AML-193 (cell line): ENCODE results near the gene MYOM1.
A peak's percentile ranks its signal among the peaks of the same experiment; 100 is the strongest.

ENCODE experiments used
- DNase-seq, 2 experiments: peaks; one replicate each; lab custom pipeline; 2025; lab: John Stamatoyannopoulos, UW

MYOM1 gene

DNA sequence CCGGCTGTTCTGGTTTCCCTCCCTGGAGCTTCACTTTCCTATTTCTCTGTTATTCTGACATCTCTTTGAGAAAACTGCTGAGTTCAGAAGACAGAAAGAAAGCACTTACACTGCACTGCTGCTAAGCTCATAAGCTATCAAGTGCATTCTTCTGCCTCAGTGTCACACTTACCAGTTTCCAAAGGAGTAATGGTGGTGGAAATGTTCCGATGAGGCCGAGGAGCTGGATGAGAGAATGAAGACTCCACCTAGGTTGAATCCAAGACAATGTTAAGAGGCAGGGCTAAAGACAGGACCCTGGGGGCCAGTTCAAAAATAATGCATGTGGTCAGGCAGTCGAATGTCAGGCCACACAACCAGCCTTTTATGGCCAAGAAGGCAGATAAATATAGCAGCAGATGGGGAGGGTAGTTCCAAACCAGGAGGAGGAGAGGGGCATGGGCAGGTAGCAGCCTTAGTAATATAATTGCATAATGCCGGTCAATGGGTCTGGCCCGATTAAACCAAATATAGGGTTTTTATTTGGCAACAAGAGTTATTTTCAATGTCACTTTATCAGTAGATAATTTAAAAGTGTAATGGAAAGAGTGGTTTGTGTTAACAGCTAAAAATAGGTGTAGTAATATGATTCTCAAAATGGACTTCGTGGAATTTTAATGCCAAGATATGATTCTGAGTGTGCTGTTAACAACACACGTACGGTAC, at the start of gene MYOM1:
Gene MYOM1, minus strand, starts transcription at position 338 of the 705 bp plus-strand sequence. CDS start 4,745 bp downstream, outside the sequence.
- no peak for DNase-seq

DNA sequence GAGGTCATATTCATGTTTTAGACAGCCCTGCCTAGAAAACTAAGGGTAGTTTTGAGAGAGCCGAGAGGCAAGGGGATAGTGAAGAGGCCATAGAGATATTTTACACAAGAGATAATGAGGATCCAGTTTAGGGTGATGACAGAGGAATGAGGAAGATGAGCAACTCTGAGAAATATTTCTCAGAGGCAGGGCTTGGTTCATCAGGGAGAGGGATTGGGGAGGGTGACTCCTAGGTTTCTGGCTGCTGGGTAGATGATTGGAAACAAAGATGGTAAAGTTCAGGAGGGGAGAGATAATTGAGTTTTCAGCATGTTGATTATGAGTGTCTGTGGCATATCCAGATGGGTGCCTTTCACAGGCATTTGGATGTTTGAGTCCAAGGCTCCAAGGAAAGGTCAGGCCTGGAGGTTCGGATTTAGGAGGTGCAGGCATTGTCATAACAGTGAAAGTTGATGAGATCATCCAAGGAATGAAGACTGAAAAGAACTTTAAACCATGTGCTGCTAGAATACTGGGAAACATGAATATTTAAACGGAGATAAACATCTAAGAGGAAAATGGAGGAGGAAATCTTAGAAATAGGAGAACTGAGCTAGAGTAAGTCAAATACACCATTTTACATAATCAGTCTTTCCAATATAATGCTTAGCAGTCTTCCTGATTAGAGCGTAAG, 49.6 kb upstream of the MYOM1 start:
- DNase-seq = peak in 1 of 2 experiments; percentile 14

DNA sequence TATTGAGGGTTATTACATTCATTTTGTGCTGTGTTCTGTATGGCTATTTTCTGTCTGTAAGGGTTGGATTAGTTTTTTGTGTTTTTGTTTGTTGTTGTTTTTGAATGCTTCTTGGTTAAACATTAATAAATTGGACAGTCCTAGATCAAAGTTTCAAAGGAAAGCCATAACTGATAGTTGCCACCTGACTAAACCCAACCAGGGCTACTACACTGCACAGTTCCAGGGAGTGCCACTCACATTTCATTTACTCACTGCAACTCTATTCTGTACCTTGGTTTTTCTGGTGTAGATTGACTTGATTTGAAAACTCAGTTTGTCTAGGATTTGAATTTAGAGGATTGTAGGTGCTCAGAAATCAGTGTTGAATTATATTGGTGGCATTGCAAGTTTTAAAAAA, 48.5 kb upstream of the MYOM1 start:
- DNase-seq = no peak

DNA sequence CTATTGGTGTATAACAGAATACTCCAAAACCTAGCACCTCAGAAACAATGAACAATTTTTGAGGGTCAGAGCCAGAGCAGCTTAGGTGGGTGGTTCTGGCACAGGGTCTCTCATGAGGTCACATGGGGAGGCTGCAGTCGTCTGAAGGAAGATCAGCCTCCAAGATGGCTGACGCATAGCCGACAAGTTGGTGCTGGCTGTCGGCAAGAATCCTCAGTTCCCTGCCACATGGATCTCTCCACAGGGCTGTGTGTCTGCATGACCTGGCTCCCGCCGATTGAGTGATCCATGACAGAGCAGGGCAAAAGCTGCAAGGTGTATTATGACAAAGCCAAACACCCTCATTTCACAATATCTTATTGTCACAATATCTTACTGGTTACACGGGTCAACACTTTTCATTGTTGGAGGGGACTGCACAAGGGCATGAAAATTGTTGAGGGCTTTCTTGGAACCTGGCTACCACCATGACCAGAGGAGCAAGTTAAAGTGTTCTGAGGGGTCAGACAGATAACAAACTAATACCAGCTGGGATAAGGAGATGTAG, 46.4 kb upstream of the MYOM1 start:
- DNase-seq = no peak

DNA sequence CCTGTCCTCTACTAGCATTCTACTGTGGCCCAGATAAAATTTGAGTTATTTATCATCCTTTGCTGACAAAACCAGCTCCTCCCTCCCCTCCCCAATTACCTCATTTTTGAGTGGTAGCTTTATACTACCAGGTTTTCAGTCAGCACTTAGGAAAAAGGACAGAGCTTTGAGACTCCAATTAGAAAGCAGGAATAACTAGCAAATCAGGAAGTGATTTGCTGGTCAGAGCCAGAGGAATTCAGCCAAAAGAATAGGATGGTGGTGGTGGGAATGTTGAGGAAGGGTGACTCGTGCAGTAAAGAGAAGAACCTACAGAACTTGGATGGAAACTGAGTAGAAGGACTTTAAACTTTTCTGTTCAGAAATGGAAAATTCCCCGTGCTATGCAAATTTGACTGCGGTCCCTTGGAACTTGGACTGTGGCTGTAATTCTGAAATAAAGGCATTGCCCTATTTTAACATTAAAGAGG, 45.8 kb upstream of the MYOM1 start:
- no peak for DNase-seq

DNA sequence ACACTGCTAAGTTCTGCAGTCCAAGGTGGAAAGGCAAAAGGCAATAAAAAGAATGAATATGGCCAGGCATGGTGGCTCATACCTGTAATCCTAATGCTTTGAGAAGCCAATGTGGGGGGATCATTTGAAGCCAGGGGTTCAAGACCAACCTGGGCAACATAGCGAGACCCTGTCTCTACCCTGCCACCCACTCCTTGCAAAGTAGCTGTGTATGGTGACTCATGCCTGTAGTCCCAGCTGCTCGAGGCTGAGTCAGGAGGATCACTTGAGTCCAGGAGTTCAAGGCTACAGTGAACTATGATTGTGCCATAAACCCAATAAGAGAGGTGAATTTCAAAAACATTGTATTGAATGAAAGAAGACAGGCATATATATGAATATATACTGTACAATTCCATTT, 44.6 kb upstream of the MYOM1 start:
- DNase-seq = no peak

DNA sequence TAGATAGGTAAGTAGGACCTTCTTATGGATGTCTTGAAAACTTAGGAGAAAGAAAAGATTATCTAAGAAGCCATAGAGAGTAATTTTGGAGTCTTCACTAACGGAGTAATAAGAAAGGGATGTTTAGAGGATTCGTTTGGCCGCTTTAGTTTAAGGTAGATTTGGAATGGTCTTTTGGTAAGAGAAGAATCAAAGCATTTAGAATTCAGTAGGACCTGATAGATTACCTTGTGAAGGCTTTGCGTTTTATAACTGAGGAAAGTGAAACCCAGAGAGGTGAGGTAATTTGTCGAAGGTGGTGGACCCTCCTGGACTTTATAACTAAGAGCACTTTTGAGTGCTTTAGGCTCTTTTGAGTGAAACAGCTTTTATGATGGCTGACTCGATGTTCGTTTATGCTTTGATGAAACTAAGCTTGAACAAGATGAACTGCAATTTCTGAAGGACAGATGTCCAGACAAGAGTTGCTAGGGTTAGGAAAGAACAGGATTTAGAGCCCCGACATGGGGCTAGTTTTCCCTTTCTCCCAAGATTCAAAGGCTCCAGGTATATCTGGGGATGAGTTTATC, 43.4 kb upstream of the MYOM1 start:
- DNase-seq = no peak

DNA sequence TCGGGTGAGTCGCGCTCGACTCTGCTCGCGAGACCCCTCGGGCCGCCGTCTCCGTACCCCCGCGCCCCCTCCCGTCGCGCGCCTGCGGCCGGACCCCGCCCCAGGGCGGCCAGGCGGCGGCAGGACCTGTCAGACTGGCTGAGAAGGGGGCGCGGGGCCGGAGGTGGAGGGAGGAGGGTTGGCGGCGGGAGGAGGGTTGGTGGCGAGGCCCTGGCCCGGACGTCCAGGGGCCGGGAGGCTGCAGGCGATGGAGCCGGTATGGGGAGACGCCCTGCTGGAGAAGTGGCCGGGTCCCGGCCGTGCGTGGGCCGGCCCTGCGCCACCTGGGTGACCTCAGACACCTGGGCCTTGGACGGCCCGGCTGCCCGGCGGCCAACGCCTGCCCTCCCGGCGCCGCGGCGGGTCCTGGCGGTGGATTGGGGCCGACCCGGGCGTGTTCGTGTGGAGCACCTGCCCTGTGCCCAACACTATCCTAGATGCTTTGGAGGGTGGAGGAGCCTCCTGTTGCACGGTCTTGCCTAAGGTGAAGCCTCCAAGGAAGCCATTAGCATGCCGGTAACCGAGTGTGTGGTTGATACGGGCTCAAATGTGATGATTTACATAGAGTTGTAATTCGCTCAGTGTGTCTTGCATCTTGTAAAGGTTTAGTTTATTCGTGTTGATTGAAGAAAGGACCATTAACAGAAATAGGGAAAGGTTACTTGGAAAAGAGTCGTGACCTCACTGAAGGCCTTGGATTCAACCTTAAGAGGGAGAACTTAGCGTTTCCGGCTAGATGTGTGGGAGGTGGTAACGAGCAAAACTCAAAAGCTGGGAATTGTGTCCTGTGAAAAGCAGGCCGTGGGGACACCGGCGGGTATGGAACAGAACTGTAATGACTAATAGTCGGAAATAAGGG, 42.7 kb upstream of the MYOM1 start:
- DNase-seq = no peak

DNA sequence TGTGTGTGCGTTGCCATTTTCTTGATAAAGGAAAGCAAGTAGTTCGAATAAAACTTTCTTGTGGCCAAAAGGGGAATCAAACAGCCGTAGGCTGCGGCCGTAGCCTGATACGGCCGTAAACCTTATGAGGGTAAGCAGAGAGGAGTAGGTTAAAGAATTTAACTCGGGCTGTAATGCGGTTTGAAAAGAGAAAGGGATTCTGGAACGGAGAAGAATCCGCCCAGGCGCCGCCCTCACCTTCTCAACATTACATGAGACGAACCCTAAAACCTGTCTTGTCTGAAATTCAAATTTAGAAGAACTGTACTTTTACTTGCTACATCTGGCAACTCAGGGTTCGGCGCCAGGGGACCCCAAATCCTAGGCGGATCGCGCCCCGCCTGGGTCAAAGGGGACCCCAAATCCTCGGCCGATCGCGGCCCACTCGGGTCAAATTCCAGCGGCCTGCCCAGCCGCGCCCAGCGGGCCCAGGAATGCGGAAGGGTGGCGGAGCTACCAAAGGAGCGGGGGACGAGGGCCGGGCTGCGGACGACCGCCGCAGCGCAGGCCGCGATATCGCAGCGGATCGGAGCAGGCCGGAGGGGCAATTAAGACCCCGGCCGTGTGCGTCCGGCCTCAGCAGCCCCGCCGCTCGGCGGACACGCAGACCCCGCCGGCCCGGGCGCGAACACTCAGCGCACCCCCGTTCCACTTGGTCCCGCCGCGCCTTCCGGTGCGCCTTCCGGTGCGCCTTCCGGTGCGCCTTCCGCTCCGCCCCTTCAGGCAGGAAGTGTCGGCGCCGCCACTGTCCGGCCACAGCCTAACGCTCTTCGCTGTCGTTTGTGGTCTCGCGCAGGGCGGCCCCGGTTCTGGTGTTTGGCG, 41.8 kb upstream of the MYOM1 start, which contains the start of gene MYL12B:
Gene MYL12B, plus strand, starts transcription at position 761 of the 861 bp plus-strand sequence. CDS start 10,766 bp downstream, outside the sequence.
- DNase-seq = peak; percentile 64

DNA sequence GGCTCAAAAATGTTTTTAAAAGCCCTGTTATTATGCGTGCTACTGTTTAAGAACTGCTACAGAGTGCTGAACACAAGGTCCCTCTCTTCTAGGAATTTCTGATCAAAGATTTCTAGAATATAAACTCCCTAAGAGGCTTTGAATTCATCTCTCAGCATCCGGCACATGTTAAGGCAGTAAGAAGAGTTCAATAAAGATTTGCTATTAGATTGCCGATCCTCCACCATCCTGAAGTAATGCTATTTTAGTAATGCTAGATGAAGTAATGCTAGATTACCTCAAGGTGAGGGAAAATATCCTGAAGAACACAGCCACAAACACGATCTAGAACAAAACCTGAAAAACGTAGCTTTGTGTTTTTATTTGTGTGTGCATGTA, 41.2 kb upstream of the MYOM1 start:
- DNase-seq = no peak

DNA sequence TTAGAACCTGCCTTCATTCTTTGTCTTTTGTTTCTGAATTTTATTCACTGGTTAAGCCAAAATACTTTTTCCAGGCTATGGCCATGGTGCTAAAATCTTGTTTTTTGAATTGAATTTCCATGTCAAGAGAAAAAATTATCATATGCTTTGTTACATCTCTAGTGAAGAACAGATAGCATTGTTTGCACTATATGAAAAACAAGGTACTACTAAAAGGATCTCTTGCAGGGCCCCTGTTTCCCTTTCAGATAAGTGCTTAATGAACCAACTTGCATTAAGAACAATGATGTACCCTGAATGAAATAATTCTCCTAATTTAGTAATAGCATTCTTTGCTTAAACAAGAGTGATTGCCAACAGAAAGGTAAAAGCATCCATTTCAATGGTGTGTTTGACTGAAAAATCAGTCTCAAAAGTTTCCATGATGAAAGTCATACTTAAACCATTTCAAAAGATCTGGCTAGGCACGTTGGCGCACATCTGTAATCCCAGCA, 37.9 kb upstream of the MYOM1 start:
- no peak for DNase-seq

DNA sequence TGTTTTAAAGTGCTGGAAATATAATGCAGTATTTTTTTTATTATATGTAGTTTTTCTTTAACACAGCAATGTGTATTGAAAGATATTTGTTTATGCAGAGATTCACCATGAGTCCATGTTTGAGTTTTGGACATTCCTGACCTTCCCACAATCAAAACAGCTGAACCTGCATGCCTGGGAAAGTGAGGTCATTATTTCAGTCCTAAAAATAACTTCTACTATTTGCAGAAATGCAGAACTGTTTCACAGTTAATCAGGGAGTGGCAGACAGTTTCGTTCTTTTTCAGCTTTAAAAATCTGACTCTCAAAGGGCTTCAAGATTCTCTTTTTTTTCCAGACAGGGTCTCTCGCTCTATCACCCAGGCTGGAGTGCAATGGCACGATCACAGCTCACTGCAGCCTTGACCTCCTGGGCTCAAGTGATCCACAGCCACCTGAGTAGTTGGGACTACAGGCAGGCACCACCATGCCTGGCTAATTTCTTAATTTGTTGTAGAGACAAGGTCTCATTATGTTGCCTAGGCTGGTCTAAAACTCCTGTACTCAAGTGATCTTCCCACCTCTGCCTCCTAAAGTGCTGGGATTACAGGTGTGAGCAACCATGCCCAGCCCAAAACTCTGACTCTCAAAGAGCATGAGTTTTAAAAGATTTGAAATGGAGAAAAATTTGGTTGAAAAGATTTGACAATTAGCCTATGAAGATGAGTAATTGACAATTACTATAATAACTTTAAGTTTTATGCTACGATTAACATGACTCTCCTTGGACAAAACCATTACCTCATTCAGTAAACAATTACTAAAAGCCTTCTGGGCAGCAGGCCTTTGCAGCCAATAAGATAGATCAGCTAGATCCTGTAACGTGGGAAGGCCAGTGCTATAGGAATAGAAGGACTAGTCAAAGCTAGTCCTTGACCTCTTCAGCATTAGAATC, 37.2 kb upstream of the MYOM1 start:
- DNase-seq = no peak

DNA sequence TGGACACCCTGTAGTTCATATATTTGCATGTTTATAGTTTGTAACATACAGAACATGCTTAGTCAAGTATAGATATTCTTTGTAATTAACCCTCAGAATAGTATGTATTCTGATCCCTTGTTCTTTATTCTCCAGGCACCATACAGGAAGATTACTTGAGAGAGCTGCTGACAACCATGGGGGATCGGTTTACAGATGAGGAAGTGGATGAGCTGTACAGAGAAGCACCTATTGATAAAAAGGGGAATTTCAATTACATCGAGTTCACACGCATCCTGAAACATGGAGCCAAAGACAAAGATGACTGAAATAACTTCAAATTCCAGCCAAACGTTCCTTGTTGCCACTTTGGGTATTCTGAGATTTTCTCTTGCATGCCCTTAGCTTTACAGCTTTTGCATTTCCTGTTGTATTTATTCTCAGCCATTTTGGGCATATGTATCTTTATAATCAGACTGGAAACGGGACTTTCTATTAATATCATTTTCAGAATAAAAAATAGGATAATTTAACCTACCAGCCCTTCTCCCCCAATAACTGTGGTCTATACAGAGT, 35.9 kb upstream of the MYOM1 start:
- DNase-seq = no peak

DNA sequence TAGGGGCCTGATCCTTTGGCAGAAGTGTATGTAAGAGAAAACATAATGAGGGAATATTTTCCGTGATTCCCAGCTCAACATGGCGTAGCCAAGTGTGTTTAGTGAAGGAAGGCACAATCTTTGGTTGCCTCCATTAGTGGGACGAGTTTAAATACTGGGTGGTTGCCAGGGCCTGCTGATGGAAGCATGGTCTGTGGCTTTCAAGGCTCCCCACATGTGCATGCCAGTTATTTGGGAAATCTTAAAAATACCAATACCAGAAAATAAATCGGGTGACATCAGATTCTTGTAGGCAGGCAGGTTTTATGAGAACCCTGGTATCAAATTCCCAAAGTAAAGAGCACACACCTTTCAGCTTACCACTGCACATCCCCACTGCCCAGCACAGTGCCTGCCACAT, 35.0 kb upstream of the MYOM1 start:
- no peak for DNase-seq

DNA sequence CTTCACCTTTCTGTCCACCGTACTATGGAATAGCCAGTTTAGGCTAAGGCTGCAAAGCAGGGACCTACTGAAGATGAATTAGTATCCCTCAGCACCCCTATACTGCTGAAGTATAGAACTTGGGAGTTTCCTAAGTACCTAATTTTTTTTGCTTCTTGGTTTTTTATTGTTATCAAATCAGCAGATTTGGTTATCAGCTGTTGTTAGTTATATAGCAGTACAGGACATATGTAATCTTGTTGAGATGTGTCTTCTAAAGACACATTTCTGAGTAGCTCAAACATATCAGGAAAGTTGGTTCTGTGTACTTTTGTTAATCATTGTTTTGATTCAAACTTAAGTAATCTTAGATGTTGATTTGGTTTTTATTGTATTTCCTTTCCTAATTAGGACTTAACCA, 33.1 kb upstream of the MYOM1 start:
- no peak for DNase-seq

DNA sequence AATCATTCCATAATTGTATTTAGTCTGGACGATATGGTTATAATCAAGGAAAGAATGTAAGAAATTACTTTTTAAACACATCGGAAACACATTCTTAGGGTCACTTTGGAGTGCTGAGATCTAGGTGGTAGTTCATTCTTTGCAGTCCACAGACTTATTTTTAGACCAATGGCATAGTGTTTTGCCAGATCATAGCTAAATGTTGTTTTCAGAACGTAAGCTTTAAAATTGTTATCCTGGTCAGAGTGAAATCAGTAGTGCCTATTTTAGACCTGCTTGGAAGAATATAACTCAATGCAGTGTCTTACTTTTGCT, 32.2 kb upstream of the MYOM1 start:
- no peak for DNase-seq

DNA sequence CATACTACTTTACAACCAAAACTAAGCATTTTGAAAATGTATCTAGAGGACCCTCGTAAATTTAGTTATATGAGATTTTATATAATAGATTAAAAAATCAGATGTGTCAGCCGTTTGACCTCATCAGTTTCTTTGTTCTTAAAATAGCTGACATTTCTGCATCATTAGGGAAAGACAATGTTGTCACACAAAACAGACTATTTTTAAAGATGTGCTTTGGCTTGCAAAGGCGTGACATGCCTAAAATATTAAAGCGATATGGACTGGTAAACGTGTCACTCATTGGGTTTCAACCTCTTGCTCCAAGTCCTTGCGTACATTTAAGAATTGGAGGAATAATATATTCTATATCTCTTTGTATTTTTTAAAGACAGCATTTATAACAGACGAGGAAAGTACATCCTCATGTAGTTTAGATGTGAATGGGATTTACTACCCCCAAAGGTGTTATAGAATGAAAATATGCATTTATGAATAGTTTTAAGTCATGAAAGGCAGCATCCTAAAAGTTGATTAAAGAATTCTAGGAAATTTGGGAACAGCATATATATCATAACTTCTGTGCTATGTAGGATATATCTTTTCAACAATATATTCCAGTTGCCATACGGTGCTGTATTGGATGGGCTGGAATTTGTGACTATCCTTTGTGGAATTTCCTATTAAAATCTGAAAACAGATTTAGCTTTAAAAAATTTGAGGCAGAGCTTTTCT, 31.6 kb upstream of the MYOM1 start:
- DNase-seq = no peak

DNA sequence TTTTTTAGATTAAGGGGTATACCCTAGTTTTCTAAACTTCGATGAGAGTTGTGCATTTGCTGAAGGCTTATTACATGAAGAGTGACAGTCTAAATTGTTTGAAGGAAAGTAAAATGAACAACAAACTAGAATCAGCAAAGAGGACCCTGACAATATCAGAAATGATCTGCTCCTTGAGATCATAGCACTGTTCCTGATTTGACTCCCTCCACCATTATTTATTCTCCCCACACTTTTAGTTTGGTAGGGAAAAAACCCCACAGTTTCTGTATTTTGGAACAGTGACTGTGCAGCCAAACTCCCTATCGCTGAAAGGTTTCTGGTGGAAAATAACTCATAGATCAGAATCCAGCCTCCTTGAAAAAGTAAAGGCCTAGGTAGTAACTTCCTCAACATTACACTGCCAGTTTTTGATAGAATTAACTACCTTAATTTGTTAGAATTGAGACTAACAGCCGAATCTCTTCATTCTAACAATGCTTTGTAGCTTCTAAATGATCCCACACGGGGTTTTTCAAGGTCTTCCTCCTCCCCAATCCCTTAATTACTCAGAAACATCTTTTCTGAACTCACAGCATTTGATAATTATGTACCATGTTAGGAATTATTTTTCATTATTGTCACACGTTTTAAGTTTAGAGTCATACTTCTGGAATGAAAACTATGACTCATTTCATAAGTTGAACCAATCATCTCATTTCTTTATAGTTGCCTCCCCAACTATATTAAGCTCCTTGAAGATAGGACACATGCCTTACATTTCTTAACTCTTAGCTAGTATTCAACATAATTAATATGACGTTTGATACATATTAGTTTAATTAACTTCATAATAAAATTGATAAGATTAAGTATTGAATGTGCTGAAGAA, 30.7 kb upstream of the MYOM1 start:
- DNase-seq = no peak
